ENCODE data around the gene MISFA.
A peak's percentile ranks its signal among the peaks of the same experiment; 100 is the strongest.
"Not testable (repeated sequence)": the region's sequence is repeated elsewhere in the genome, so short reads cannot be mapped to it uniquely, and the experiment has no call there.

The MISFA gene

GRCh38 chr11:18617688-18618341 lies 18.2 kb downstream of the MISFA start:
- DNase-seq (ENCODE audit: low read depth in 3 of 3) = no peak

GRCh38 chr11:18618342-18619025 lies 18.9 kb downstream of the MISFA start:
- no peak for DNase-seq (ENCODE audit: low read depth in 3 of 3)

GRCh38 chr11:18623707-18624106 lies 24.1 kb downstream of the MISFA start:
- DNase-seq (ENCODE audit: low read depth in 3 of 3) = no peak

GRCh38 chr11:18624161-18624560 lies 24.6 kb downstream of the MISFA start:
- no peak for DNase-seq (ENCODE audit: low read depth in 3 of 3)

GRCh38 chr11:18632841-18633240 lies 33.3 kb downstream of the MISFA start:
- no peak for DNase-seq (ENCODE audit: low read depth in 3 of 3)

GRCh38 chr11:18633256-18634139 lies 33.9 kb downstream of the MISFA start:
- DNase-seq (ENCODE audit: low read depth in 3 of 3) = no peak

GRCh38 chr11:18634140-18635032 lies 34.8 kb downstream of the MISFA start, which contains the start of gene SPTY2D1:
TSS of gene SPTY2D1 (minus strand) at chr11:18634342. CDS start at chr11:18634257, 85 bp downstream.
- DNase-seq (ENCODE audit: low read depth in 3 of 3) = peak; percentile 95 to 97 (median 95)

GRCh38 chr11:18641677-18642076 lies 42.1 kb downstream of the MISFA start:
- no peak for DNase-seq (ENCODE audit: low read depth in 3 of 3)

GRCh38 chr11:18643034-18643433 lies 43.4 kb downstream of the MISFA start:
- not testable (repeated sequence) for DNase-seq (ENCODE audit: low read depth in 3 of 3)

- no peak for DNase-seq (ENCODE audit: low read depth in 3 of 3)
These were observed 50.8 kb downstream of the MISFA start for GRCh38 chr11:18650353-18650752.

- DNase-seq (ENCODE audit: low read depth in 3 of 3) = no peak
These were observed 51.4 kb downstream of the MISFA start for GRCh38 chr11:18650859-18651557.
